H9 (cell line): Measurements from ENCODE around the gene TK1. TPM values are rescaled to one million over a fixed set of nuclear protein-coding genes. Genes with fewer than 3 reads are reported as not detected.

Experiments
- DNase-seq: peaks from one replicate; pipeline ENCODE4 v3.0.0-alpha.2; 2017
- H2AFZ ChIP-seq: one replicate; pipeline ENCODE4 v1.6.1; 2013; ENCODE audit warnings: mild to moderate bottlenecking, low read length, control low read depth, moderate library complexity
- H2AK5ac ChIP-seq: 2 replicates; pipeline ENCODE4 v1.6.1; 2013; ENCODE audit warnings: low read length, control low read depth, mixed read lengths; ENCODE audit not compliant: insufficient read length
- H2BK120ac ChIP-seq: one replicate; pipeline ENCODE4 v1.6.1; 2013; ENCODE audit warnings: low read depth, mild to moderate bottlenecking, low read length, control low read depth, inconsistent platforms; ENCODE audit not compliant: poor library complexity, severe bottlenecking
- H2BK12ac ChIP-seq: 2 replicates; pipeline ENCODE4 v1.6.1; 2013; ENCODE audit warnings: low read length, control low read depth, mixed read lengths, low read depth; ENCODE audit not compliant: insufficient read length
- H2BK15ac ChIP-seq: 2 replicates; pipeline ENCODE4 v1.6.1; 2013; ENCODE audit warnings: low read depth, low read length, control low read depth
- H2BK20ac ChIP-seq: one replicate; pipeline ENCODE4 v1.6.1; 2013; ENCODE audit warnings: low read depth, mild to moderate bottlenecking, low read length, control low read depth, inconsistent platforms; ENCODE audit not compliant: poor library complexity, severe bottlenecking
- H2BK5ac ChIP-seq: 2 replicates; pipeline ENCODE4 v1.6.1; 2013; ENCODE audit warnings: low read length, control low read depth, mixed read lengths; ENCODE audit not compliant: insufficient read length
- H3K14ac ChIP-seq: 2 replicates; pipeline ENCODE4 v1.6.1; 2013; ENCODE audit warnings: low read length, control low read depth; ENCODE audit not compliant: insufficient read depth
- H3K18ac ChIP-seq: 2 replicates; pipeline ENCODE4 v1.6.1; 2013; ENCODE audit warnings: low read depth, mild to moderate bottlenecking, mixed read lengths, low read length, control low read depth; ENCODE audit not compliant: insufficient read length
- H3K23ac ChIP-seq: 2 replicates; pipeline ENCODE4 v1.6.1; 2013; ENCODE audit warnings: low read length, control low read depth, mixed read lengths, low read depth; ENCODE audit not compliant: insufficient read length
- H3K23me2 ChIP-seq: 2 replicates; pipeline ENCODE4 v1.6.1; 2013; ENCODE audit warnings: low read depth, mild to moderate bottlenecking, mixed read lengths, low read length, control low read depth; ENCODE audit not compliant: insufficient read length, poor library complexity, severe bottlenecking
- H3K27ac ChIP-seq: 2 replicates; pipeline ENCODE4 v1.5.1; 2013; ENCODE audit warnings: low read length, control low read depth, mixed read lengths, low read depth; ENCODE audit not compliant: insufficient read length
- H3K27me3 ChIP-seq: 2 replicates; pipeline ENCODE4 v1.6.1; 2013; ENCODE audit warnings: low read length, control low read depth, inconsistent platforms; ENCODE audit not compliant: insufficient read depth
- H3K4ac ChIP-seq: 2 replicates; pipeline ENCODE4 v1.6.1; 2013; ENCODE audit warnings: low read depth, mild to moderate bottlenecking, control low read depth, inconsistent platforms, low read length, moderate library complexity
- H3K4me1 ChIP-seq: 2 replicates; pipeline ENCODE4 v1.6.1; 2013; ENCODE audit warnings: low read length, control low read depth, inconsistent platforms; ENCODE audit not compliant: insufficient read depth
- H3K4me2 ChIP-seq: 2 replicates; pipeline ENCODE4 v1.6.1; 2013; ENCODE audit warnings: low read length, control low read depth, mixed read lengths; ENCODE audit not compliant: insufficient read length, insufficient read depth
- H3K56ac ChIP-seq: 2 replicates; pipeline ENCODE4 v1.6.1; 2013; ENCODE audit warnings: low read depth, mild to moderate bottlenecking, mixed read lengths, low read length, control low read depth; ENCODE audit not compliant: insufficient read length
- H3K79me1 ChIP-seq: 2 replicates; pipeline ENCODE4 v1.6.1; 2013; ENCODE audit warnings: low read depth, mild to moderate bottlenecking, moderate library complexity, low read length, control low read depth, inconsistent platforms; ENCODE audit not compliant: insufficient read depth, poor library complexity, severe bottlenecking
- H3K79me2 ChIP-seq: 2 replicates; pipeline ENCODE4 v1.6.1; 2013; ENCODE audit warnings: low read length, control low read depth, inconsistent platforms; ENCODE audit not compliant: insufficient read depth
- H3K9ac ChIP-seq: 2 replicates; pipeline ENCODE4 v1.6.1; 2013; ENCODE audit warnings: low read length, control low read depth, mixed read lengths; ENCODE audit not compliant: insufficient read length; ENCODE audit errors: extremely low read depth
- H3K9me3 ChIP-seq: one replicate; pipeline ENCODE4 v1.6.1; 2013; ENCODE audit warnings: low read depth, low read length, inconsistent platforms; ENCODE audit not compliant: control insufficient read depth
- H3T11ph ChIP-seq: one replicate; pipeline ENCODE4 v1.6.1; 2013; ENCODE audit warnings: mild to moderate bottlenecking, low read length, control low read depth, inconsistent platforms
- H4K20me1 ChIP-seq: one replicate; pipeline ENCODE4 v1.6.1; 2013; ENCODE audit not compliant: control insufficient read depth, insufficient read length, insufficient read depth
- H4K5ac ChIP-seq: 2 replicates; pipeline ENCODE4 v1.6.1; 2013; ENCODE audit warnings: low read depth, mild to moderate bottlenecking, mixed read lengths, low read length, control low read depth; ENCODE audit not compliant: insufficient read length
- H4K8ac ChIP-seq: replicated peaks from 2 replicates; pipeline ENCODE4 v1.6.1; 2013; ENCODE audit warnings: low read length, control low read depth, mixed read lengths, low read depth; ENCODE audit not compliant: insufficient read length
- H4K91ac ChIP-seq: 2 replicates; pipeline ENCODE4 v1.6.1; 2013; ENCODE audit warnings: low read depth, mild to moderate bottlenecking, moderate library complexity, mixed read lengths, low read length, control low read depth; ENCODE audit not compliant: insufficient read length
- H3K27ac Mint-ChIP-seq, 3 experiments: 2 replicates in 2 of 3; 3 replicates in 1 of 3; pipeline ENCODE4 v1.8.0; 2020 to 2021; ENCODE audit warnings: mixed read lengths in 3 of 3, mild to moderate bottlenecking in 1 of 3, moderate library complexity in 1 of 3
- H3K27me3 Mint-ChIP-seq: 2 replicates; pipeline ENCODE4 v1.8.0; 2021; ENCODE audit warnings: low read depth, mild to moderate bottlenecking, moderate library complexity, mixed read lengths
- H3K36me3 Mint-ChIP-seq, 3 experiments: 2 replicates in 2 of 3; 3 replicates in 1 of 3; pipeline ENCODE4 v1.8.0; 2020 to 2021; ENCODE audit warnings: low read depth in 3 of 3, mixed read lengths in 3 of 3; ENCODE audit not compliant: insufficient read depth in 1 of 3
- H3K4me1 Mint-ChIP-seq, 2 experiments: 2 replicates each; pipeline ENCODE4 v1.8.0; 2020; ENCODE audit warnings: mixed read lengths in 2 of 2
- H3K4me3 Mint-ChIP-seq, 2 experiments: 2 replicates in 1 of 2; 3 replicates in 1 of 2; pipeline ENCODE4 v1.8.0; 2020 to 2021; ENCODE audit warnings: mild to moderate bottlenecking in 2 of 2, mixed read lengths in 2 of 2, moderate library complexity in 1 of 2
- H3K9me3 Mint-ChIP-seq, 2 experiments: 2 replicates in 1 of 2; 3 replicates in 1 of 2; pipeline ENCODE4 v1.8.0; 2020; ENCODE audit warnings: mild to moderate bottlenecking in 2 of 2, mixed read lengths in 2 of 2, moderate library complexity in 1 of 2
- CTCF ChIP-seq: fragments of 200-600 bp; sonication (generic); conservative IDR thresholded peaks from 3 replicates; pipeline ENCODE4 v1.8.0; 2021; ENCODE audit warnings: antibody characterized with exemption, mild to moderate bottlenecking
- WGBS: extraction: QIAGEN DNeasy Blood & Tissue Kit; methylation state at CpG from one replicate; pipeline ENCODE4 v1.1.7; 2013; ENCODE audit warnings: missing lambda C conversion rate, low lambda C conversion rate, mixed read lengths; ENCODE audit not compliant: insufficient read length; ENCODE audit errors: extremely low coverage; 5-methylcytosine and 5-hydroxymethylcytosine counted together
- total RNA-seq: library from RNA; stranded (reverse); gene quantifications from 2 replicates; pipeline ENCODE4 v1.2.1, GENCODE V29; 2021

The TK1 gene
- total RNA-seq, 1 experiment from 2014 or later: 95.8 TPM

- no peak for DNase-seq
- WGBS: no CpG with 5 or more reads among the region's 10 CpGs
- H3K4me2 ChIP-seq: no peak overlapping the region
Measured at GRCh38 chr17:78227455-78227916, 40.6 kb upstream of the TK1 start.

More at GRCh38 chr17:78227455-78227916, 40.6 kb upstream of the TK1 start:
- Histone ChIP-seq H3K23ac (no peak overlapping the region), H2AK5ac (no peak overlapping the region), H2BK5ac (no peak overlapping the region), H2BK15ac (no peak overlapping the region), H3K23me2 (no peaks in the 10 kb centered on the region), H2BK20ac (no peak overlapping the region), H3K9me3 (no peaks in the 10 kb centered on the region), H3K27me3 (peaks cover 6% of the 10 kb centered on the region; the same call in 1 of the 2 replicates), H3K9ac (no peak overlapping the region), H2BK12ac (no peak overlapping the region), H3K14ac (no peak overlapping the region), H4K91ac (no peak overlapping the region), H2AFZ (no peak overlapping the region), H4K20me1 (no peaks in the 10 kb centered on the region), H2BK120ac (no peak overlapping the region), H3K27ac (no peak overlapping the region), H4K5ac (no peak overlapping the region), H3K4me1 (no peaks in the 10 kb centered on the region), H3K79me2 (no peaks in the 10 kb centered on the region), H3T11ph (no peak overlapping the region), H3K56ac (no peak overlapping the region), H3K79me1 (no peaks in the 10 kb centered on the region), H3K4ac (no peak overlapping the region), H4K8ac (no peak overlapping the region), H3K18ac (no peak overlapping the region)
- peaks cover 0 to 9% of the 10 kb centered on the region in 2 experiments; a peak in 2 of 4 replicates for H3K4me1 Mint-ChIP-seq
- peaks cover 35% of the 10 kb centered on the region for H3K27me3 Mint-ChIP-seq
- TF ChIP-seq CTCF: no peak
- H3K4me3 Mint-ChIP-seq: no peak overlapping the region
- no peak overlapping the region for H3K27ac Mint-ChIP-seq
- no peaks in the 10 kb centered on the region; a peak in 1 of 5 replicates for H3K9me3 Mint-ChIP-seq
- H3K36me3 Mint-ChIP-seq: peaks cover 18 to 26% (median 26%) of the 10 kb centered on the region in 3 experiments; a peak in 6 of 7 replicates
